M059J (cell line): ENCODE measurements around the gene SNX15. TPM values are rescaled to one million over a fixed set of nuclear protein-coding genes. Genes with fewer than 3 reads are reported as not detected.
"Not testable (repeated sequence)": the region's sequence is repeated elsewhere in the genome, so short reads cannot be mapped to it uniquely, and the experiment has no call there.

ENCODE experiments used
- DNase-seq: peaks from one replicate; pipeline ENCODE4 v3.0.0-alpha.2; 2012; ENCODE audit warnings: low read depth
- total RNA-seq: library from RNA; depleted of rRNA; stranded (reverse); fragments of >200 nt; shearing (Covaris generic); gene quantifications from 2 replicates; pipeline ENCODE4 v1.2.3, GENCODE V29; 2014

The SNX15 gene
- total RNA-seq, 1 experiment from 2014 or later = 17.8 TPM

GRCh38 chr11:65014726-65015227 lies 12.5 kb upstream of the SNX15 start:
- DNase-seq = no peak

- DNase-seq = no peak
Observed at GRCh38 chr11:65016705-65017104, 10.5 kb upstream of the SNX15 start.

DNA sequence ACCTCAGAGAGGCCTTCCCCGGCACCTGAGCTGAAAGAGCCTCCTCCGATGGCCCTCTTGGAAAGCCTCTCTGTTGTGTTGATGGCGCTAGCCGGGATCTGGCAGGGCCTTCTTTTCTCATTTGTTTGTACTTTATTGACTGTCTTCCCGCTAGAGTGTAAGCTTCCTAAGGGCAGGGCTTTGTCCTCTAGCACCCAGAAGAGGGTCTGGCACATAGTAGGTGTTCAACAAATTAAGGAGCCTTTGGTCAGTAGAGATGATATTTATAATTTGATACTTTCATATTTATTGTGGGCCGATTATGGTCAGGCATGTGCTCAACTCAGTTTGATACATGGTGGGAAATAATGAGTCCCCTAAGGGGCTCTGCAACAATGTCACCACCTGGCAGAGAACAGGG lies 9.3 kb upstream of the SNX15 start:
- DNase-seq = no peak

- DNase-seq = no peak
Observed at GRCh38 chr11:65019824-65020223, 7.4 kb upstream of the SNX15 start.

DNA sequence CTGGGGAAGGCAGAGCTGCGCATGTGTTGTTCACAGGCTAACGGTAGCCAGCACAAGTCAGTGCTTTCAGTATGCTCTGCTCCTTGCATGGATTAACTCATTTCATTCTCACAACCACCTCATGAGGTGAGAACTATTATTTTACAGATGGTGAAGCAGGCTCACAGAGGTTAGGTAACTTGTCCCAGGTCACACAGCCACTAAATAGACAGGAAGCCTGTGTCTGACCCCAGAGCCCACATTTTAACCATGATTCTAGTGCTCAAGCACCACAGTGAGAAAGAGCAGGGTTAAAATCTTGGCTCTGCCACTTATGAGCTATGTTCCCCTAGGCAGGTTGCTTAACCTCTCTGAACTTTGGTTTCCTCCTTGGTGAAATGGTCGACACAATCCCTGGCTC lies 6.2 kb upstream of the SNX15 start:
- no peak for DNase-seq

- no peak for DNase-seq
Observed at GRCh38 chr11:65021509-65021908, 5.7 kb upstream of the SNX15 start.

DNA sequence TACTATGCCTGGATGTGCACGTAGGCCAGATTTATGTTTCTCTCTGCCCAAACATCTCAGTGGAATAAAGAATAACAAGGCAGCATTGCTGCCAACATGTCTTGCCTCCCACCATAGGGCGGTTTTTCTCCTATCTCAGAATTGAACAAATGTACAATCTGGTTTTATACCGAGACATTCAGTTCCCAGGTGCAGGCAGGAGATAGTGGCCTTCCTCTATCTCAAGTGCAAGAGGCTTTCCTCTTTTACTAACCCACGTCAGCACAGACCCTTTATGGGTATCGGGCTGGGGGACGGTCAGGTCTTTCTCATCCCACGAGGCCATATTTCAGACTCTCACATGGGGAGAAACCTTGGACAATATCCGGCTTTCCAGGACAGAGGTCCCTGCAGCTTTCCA lies 3.7 kb upstream of the SNX15 start:
- not testable (repeated sequence) for DNase-seq

GRCh38 chr11:65026810-65027209 lies 429 bp upstream of the SNX15 start:
- DNase-seq = no peak

DNA sequence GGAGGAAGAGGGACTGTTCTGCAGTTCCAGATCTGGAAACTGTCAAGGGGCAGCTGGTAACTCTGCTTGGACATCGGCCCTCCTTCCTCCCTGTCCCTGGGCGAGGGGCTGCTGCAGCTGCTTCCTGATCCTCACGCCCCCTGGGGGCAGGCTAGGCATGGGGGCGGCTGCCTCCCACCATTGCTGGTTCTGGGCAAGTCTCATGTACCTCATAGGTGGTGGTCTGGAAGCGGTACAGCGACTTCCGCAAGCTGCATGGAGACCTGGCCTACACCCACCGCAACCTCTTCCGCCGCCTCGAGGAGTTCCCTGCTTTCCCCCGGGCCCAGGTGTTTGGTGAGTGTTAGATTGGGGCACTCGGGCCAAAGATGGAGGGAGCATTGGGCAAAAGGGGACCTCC lies 5.0 kb downstream of the SNX15 start:
- DNase-seq = no peak

DNA sequence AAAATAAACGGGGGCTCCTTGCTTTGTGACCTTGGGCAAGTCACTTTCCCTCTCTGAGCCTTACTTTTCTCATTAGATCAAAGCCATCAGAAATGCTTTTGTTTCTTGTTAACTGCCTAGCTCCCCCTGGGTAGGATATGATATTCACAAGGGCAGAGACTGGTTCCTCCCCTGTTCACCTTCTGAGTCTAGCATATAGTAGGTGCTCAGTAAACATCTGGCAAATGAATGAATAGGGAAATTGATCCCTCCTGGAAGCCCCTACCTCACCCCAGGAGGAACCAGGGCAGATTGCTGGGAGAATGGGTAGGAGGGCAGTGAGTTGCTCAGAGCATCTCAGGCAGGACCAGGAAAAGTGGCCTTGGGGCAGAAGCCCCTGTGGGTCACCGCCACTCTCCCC lies 7.2 kb downstream of the SNX15 start:
- no peak for DNase-seq

GRCh38 chr11:65035579-65035978 lies 8.3 kb downstream of the SNX15 start:
- no peak for DNase-seq

DNA sequence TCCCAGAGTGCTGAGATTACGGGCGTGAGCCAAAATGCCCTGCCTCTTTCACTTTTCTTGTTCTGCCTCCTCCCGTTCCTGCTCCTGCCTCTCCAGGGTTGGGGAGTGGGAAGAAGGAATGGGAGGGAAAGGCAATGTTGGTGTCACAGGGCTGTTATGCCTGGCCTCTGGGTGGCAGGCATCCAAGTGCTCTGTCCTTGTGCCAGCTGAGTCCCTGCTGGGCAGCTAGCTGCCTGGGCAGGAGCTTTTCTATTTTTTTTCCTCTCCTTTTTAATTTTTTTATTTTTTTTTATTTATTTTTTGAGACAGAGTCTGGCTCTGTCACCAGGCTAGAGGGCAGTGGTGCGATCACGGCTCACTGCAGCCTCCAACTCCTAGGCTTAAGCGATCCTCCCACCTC lies 9.7 kb downstream of the SNX15 start:
- DNase-seq = peak; percentile 20

DNA sequence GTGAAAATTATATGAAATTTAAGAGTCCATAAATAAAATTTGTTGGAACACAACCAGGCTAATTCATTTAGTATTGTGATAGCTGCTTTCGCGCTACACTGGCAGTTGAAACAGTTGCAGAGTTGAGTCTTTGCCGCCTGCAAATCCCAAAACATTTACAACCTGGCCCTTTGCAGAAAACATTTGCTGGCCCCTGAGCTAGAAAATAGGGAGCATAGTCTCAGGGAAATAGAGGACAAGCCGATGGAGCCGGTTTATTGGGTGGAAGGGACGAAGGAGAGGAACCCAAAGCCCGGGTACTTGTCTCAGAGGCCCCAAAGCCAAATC lies 13.2 kb downstream of the SNX15 start:
- no peak for DNase-seq

- DNase-seq = peak; percentile 98
Observed at GRCh38 chr11:65040847-65041622, 13.8 kb downstream of the SNX15 start, which contains the start of gene SAC3D1. Gene SAC3D1, plus strand, starts transcription at chr11:65041210. Its CDS starts 83 bp downstream, at chr11:65041293.

DNA sequence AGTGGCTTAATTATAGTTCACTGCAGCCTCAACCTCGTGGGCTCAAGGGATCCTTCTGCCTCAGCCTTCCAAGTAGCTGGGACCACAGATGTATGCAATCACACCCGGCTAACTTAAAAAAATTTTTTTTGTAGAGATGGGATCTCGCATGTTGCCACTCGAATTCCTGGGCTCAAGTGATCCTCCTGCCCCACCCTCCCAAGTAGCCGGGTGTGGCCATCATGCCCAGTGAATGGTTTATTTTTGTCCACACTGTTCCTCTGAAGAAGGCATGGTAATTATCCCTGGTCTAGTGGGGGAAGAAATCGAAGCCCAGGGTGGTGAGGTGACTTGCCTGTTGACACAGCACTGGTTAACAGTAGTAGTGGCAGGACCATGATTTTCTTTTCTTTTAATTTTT lies 15.7 kb downstream of the SNX15 start:
- DNase-seq = no peak

GRCh38 chr11:65043881-65044501 lies 16.8 kb downstream of the SNX15 start:
- DNase-seq = peak; percentile 71

DNA sequence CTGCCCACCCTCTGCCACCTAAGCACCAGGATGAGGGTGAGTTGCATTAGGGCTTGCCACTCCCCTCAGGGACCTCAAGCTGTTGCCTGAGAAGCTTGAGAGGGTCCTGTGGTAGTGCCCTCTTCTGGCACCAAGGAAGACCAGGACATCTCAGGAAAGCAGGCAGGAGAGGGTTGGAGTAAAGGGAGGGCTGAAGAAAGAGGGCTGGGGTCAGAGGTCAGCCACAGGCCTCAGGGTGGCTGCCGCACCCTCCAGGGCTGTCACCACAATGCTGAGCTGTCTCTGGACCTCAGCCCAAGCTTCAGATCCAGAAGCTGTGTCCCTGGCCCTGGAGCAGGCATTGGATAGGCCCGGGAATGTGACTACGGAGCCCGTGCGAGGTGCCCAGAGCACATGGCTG lies 17.8 kb downstream of the SNX15 start:
- DNase-seq = no peak

DNA sequence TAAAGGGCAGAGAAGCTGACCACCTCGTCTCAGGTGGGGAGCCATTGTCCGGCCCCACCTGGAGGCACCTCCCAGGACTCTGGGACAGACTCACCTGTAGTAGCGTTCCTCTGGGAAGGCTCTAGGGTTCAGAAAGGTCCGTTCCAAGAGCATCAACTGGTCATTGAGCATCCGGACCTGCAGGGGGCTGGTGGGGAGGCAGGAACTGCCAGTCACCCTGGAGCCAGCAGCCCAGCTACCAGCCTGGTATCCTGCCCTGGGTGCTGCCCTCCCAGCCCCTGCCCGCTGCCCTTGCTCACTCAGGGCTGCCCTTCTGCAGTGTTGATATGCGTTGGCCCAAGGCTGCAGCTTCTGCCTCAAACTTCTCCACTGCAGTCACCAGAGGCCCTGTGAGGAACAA lies 18.5 kb downstream of the SNX15 start:
- DNase-seq = no peak

DNA sequence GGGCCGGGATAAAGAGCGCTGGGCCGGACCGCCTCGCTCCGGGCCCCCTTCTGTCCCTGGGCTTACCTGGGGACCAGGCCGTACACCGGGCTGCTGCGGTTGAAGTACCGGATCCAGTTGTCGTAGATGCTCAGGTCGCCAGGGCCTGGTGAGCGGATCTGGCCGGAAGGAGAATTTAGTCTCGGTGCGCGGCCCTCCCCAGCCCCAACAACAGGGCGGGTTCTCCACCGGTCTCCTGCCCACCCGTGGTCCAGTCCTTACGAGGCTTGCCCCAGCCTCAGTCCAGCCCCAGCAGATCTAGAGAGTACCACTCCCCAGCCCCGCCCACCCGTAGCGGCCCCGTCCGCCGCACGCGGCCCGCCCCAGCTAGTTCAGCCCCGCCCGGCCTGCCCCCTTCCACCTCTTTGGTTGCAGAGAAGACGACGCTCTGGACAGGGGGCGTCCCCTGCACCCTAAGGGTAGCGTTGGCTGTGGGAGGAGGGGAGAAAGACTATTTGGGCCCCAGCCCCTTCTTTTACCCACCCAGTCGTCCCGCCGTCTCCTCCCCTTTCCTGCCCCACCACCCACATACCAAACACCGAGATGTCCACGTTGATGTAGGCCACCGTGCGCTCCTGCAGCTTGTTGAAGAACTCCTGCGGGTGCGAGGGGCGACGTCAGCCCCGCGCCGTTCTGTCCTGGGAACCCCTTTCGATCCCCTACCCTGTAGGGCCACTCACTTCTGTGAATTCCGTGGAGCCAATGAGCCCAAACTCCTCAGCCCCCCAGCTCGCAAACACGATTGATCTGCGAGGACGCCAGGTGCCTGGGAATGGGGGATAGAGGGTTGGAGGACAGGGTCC lies 20.6 kb downstream of the SNX15 start:
- no peak for DNase-seq

- DNase-seq = no peak
Observed at GRCh38 chr11:65051398-65051858, 24.2 kb downstream of the SNX15 start.

DNA sequence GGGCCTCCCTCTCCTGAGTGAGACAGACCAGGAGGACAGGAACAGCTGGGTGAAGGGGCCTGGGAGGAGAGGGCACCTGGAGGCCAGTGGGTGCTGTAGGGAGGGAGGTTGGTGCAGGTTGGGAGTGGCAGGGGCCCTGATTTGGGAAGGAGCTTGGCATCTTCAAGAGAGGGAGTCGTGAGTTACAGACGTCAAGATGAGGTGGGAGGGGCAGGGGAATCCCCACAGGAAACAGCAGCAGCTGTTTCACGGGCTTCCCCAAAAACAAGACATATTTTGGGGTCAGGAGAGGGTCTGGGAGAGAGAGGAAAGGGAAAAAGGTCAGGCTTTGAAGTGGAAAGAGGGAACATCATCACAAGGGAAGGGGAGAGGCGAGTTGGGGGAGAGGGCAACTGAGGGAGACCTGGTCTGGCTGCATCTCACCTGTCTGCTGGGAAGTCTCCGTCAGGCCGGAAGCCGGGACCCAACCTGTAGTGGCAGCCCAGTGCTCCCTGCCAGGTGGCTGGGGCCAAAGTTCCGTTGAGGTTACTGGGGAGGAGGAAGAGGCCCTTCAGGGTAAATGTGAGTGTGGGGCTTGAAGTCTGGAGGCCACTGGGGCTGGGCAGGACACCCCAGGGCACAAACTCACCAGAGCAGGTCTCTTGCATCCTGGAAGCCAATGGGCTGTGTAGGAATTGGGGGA lies 26.7 kb downstream of the SNX15 start:
- DNase-seq = no peak

- no peak for DNase-seq
Observed at GRCh38 chr11:65055538-65055937, 28.3 kb downstream of the SNX15 start.
